ENCODE results near the gene TSTD2. TPM values are rescaled to one million over a fixed set of nuclear protein-coding genes. Genes with fewer than 3 reads are reported as not detected.

Gene TSTD2
- total RNA-seq, 2 experiments from 2014 or later = 11.1 to 12.4 TPM

DNA sequence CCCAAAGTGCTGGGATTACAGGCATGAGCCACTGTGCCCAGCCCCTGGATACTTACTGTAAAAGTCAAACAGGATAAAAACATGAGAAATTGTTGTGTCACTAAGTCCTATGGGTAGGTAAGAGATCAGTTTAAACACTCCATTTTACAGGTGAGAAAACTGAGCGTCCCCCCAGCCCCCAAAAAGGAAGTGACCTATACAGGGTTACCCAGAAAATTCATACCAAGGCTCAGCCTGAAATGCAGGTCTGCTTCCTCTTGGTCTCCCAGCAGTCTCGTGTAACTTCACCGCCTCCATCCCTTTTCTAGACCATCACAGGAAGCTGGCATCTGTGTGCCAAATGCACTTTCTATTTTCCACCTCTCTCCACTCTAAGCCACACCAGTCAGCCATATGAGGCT is 74.5 kb downstream of the TSTD2 start:
- DNase-seq = no peak
- intact Hi-C loops (cut with micrococcal nuclease) = no loop called here
- Mint-ChIP-seq H3K4me3 (no peak overlapping the region), H3K9me3 (no peaks in the 10 kb centered on the region), H3K27ac (no peak overlapping the region), H3K27me3 (ENCODE audit: low read depth) (peaks cover 11% of the 10 kb centered on the region), H3K4me1 (ENCODE audit: low read depth) (peaks cover 8% of the 10 kb centered on the region), H3K36me3 (ENCODE audit: low read depth) (no peaks in the 10 kb centered on the region)
- CTCF ChIA-PET = interaction anchor here (0.6 to 1.7 kb wide), 2 partner anchors 40 to 140 kb away, joined by 3 to 4 read pairs; no protein-coding TSS in a partner anchor

DNA sequence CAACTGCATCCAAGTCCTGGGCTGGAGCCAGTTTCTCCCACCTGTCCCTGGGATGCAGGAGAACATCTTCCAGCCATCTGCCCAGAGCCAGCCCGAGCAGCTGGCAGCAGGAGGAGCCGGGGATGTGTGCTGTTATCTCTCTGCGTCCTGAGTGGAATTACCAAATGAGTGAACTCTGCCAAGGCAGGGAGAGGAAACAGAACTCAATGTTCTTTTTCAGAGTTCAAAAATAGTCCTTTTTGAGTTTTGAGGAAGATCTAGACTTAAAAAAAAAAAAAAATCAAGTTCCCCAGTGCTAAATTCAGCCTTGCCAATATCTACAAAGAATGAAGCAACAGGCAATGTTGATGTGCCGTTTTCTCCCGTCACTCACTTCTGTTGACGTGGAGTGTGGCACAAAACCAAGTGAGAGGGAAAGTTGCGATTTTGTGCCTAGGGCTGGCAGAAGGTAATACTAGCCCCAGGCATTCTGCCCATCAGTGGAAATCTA is 75.5 kb downstream of the TSTD2 start:
- peaks cover 11% of the 10 kb centered on the region for H3K27me3 Mint-ChIP-seq (ENCODE audit: low read depth)
- no peak overlapping the region for H3K27ac Mint-ChIP-seq
- H3K4me1 Mint-ChIP-seq (ENCODE audit: low read depth) = peaks cover 8% of the 10 kb centered on the region
- no peaks in the 10 kb centered on the region for H3K9me3 Mint-ChIP-seq
- no peak overlapping the region for H3K4me3 Mint-ChIP-seq
- DNase-seq = no peak
- H3K36me3 Mint-ChIP-seq (ENCODE audit: low read depth) = no peaks in the 10 kb centered on the region
- CTCF ChIA-PET = interaction anchor here (0.6 to 1.7 kb wide), 2 partner anchors 41 to 57 kb away, joined by 3 to 4 read pairs; no protein-coding TSS in a partner anchor
- intact Hi-C loops (cut with micrococcal nuclease) = no loop called here

DNA sequence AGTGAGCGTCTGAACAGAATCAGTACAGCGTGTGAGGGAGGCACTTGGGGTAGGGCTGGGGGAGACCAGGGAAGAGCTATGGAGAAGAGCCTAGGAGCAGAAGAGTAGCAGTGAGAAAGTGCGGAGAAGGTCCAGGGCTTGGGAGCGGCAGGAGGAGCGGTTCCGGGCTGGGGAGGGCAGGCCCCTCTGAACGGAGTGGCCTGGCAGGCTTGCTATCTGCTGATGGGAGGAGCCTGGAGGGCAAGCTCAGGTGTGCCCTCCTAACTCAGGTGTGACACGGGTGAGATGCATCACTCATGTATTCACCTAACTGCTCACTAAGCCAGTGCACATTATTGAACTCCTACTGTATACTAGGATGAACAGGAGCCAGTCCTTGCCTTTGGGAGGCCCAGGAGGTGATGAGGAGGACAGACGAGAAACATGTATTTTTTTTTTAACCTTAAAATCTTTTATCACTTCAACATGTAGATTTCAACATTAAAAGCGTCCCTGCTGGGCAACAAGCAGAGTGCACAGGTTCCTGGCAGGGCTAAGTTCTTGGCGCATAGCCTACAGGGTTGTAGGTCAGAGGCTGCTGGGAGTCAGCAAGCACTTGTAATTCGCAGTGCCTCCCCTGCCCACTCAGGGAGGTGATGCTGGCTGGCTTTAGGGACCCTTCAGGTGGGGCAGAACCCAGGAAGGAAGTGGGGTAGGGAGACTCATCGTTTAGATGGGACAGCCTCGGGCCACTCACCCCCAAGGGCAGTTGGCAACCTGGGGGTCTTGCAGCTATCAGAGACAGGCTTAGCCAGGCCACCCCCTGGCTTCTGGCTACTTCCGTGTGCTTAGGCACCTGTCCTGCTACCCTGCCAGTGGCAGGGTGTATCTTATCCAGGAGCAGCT is 76.2 kb downstream of the TSTD2 start:
- CTCF ChIA-PET = interaction anchor here (0.7 kb wide), 1 partner anchor 42 kb away, joined by 3 read pairs; no protein-coding TSS in a partner anchor
- H3K27ac Mint-ChIP-seq = no peak overlapping the region
- H3K27me3 Mint-ChIP-seq (ENCODE audit: low read depth) = peaks cover 13% of the 10 kb centered on the region
- intact Hi-C loops (cut with micrococcal nuclease) = no loop called here
- H3K4me1 Mint-ChIP-seq (ENCODE audit: low read depth) = peaks cover 8% of the 10 kb centered on the region
- H3K9me3 Mint-ChIP-seq = no peaks in the 10 kb centered on the region
- no peaks in the 10 kb centered on the region for H3K36me3 Mint-ChIP-seq (ENCODE audit: low read depth)
- DNase-seq = no peak
- H3K4me3 Mint-ChIP-seq = no peak overlapping the region

DNA sequence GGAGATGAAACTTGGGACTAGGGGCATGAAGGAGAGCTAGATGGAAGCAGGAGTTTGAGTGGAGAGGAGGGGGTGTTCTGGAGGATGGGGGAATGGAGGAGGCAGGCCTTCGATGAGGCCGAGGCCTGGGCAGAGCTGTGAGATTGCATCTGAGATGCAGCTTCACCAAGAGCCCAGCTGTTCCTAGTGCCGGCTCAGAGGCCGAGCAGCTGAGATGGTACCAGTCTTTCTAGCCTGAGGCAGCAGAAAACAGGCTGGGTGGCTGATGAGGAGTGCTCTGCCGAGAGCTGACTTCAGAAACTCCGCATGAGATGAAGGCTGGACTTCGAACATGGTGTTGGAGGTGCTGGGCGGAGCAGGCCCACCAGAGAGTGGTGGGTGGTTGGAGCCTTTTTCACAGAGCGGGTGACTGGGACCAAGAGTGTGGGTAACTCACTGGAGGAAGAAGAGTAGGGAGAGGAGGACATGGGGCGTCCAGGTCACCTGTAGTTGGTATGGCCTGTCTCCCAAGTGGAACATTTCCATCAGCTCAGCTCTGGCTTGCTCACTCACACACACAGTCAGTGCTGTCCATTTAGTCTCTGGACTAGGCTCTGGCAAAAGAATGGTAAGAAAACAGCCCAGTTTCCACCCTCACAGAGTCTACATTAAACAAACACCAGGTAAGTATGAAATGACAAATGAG is 77.0 kb downstream of the TSTD2 start:
- intact Hi-C loops (cut with micrococcal nuclease) = no loop called here
- no peaks in the 10 kb centered on the region for H3K36me3 Mint-ChIP-seq (ENCODE audit: low read depth)
- no peak overlapping the region for H3K4me3 Mint-ChIP-seq
- H3K9me3 Mint-ChIP-seq = no peaks in the 10 kb centered on the region
- peaks cover 18% of the 10 kb centered on the region for H3K27me3 Mint-ChIP-seq (ENCODE audit: low read depth)
- no peak for DNase-seq
- CTCF ChIA-PET = no interaction called here
- H3K4me1 Mint-ChIP-seq (ENCODE audit: low read depth) = peaks cover 8% of the 10 kb centered on the region
- no peak overlapping the region for H3K27ac Mint-ChIP-seq

DNA sequence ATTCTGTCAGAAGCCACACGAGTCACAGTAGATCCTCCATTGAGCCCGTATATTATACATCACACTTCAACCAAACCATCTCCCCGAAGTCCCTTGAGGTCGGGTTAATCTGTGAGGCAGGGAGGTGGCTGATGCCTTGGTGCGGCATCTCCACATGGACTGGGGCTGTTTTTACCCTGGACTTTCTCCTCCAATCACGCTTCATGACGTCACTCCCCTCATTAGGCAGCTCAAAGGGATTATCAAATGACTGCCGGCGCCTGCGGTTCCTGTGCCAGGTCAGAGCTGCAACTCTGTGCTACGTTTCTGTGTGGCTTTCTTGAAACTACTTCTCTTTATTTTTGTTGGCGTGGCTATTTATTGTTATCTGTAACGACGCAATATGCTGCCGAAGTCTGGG is 78.0 kb downstream of the TSTD2 start:
- H3K9me3 Mint-ChIP-seq = no peaks in the 10 kb centered on the region
- intact Hi-C loops (cut with micrococcal nuclease) = no loop called here
- H3K27ac Mint-ChIP-seq = no peak overlapping the region
- DNase-seq = no peak
- peaks cover 18% of the 10 kb centered on the region for H3K27me3 Mint-ChIP-seq (ENCODE audit: low read depth)
- no peaks in the 10 kb centered on the region for H3K36me3 Mint-ChIP-seq (ENCODE audit: low read depth)
- CTCF ChIA-PET = interaction anchor here (0.7 kb wide), 1 partner anchor 47 kb away, joined by 3 read pairs; no protein-coding TSS in a partner anchor
- no peak overlapping the region for H3K4me3 Mint-ChIP-seq
- H3K4me1 Mint-ChIP-seq (ENCODE audit: low read depth) = peaks cover 8% of the 10 kb centered on the region

DNA sequence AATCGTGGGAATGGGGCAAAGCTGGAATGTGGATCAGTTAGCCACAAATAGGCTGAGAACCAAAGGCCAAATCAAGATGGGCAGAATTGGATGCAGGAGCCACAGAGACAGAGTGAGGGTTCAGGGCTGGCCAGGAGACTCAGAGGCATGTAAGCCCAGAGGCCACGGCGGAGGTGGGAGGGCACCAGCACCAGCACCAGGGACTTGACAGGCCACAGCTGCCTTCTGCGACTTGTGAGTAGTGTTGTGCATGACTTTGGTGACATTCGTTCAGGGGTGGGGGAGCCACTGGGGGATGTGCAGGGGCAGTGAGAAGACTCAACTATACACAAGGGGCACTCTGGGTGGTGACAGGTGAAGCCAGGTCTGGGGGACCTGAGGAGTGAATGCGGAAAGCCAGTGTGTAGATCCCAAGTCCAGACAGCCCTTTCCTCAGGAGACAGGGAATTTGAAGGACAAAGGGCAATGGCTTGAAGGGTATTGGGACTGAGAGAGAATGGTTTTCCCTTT is 78.5 kb downstream of the TSTD2 start:
- H3K27me3 Mint-ChIP-seq (ENCODE audit: low read depth) = peaks cover 15% of the 10 kb centered on the region
- no peak overlapping the region for H3K4me3 Mint-ChIP-seq
- H3K36me3 Mint-ChIP-seq (ENCODE audit: low read depth) = no peaks in the 10 kb centered on the region
- CTCF ChIA-PET = interaction anchor here (0.7 kb wide), 1 partner anchor 46 kb away, joined by 3 read pairs; no protein-coding TSS in a partner anchor
- intact Hi-C loops (cut with micrococcal nuclease) = no loop called here
- H3K4me1 Mint-ChIP-seq (ENCODE audit: low read depth) = peaks cover 6% of the 10 kb centered on the region
- no peaks in the 10 kb centered on the region for H3K9me3 Mint-ChIP-seq
- no peak overlapping the region for H3K27ac Mint-ChIP-seq
- no peak for DNase-seq

DNA sequence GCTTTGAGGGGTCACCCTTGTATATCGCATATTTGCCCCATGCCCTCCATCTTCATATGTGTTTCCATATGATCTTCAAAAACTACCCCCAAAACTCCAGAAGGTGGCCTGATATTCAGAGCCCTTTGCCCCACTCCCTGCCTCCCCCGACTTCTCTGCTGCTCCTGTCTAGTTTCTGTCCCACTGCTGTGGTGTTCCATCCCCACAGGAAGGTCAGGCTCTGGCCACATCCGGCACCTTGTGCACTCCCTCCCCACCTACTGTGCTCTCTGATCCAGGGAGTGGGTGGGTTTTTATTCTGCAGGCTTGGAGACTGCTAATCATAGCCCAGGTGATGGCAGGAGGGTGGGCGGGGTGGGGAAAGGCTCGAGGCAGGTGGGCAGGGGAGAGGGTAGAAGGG is 79.3 kb downstream of the TSTD2 start:
- no peak overlapping the region for H3K27ac Mint-ChIP-seq
- CTCF ChIA-PET = no interaction called here
- peaks cover 15% of the 10 kb centered on the region for H3K27me3 Mint-ChIP-seq (ENCODE audit: low read depth)
- no peak overlapping the region for H3K4me3 Mint-ChIP-seq
- H3K36me3 Mint-ChIP-seq (ENCODE audit: low read depth) = no peaks in the 10 kb centered on the region
- H3K9me3 Mint-ChIP-seq = no peaks in the 10 kb centered on the region
- intact Hi-C loops (cut with micrococcal nuclease) = no loop called here
- peaks cover 2% of the 10 kb centered on the region for H3K4me1 Mint-ChIP-seq (ENCODE audit: low read depth)
- no peak for DNase-seq

DNA sequence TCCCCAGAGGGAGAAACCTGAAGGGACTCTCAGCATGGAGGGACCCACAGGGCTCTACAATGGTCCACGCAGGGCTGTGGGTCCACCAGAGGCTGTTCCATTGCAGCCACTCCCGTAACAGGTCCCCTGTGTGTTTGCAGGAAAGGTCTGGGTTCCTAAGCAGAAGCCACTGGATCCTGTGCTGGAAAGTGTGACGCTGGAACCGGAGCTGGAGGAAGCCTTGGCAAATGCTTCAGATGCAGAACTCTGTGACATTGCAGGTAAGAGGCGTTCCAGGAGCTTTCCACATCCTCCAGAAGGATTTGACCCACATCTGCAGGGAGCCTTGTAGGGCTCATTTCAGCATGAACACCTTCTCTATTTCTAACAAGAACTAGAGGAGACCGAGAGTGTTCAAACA is 80.0 kb downstream of the TSTD2 start:
- H3K4me1 Mint-ChIP-seq (ENCODE audit: low read depth) = no peaks in the 10 kb centered on the region
- no peak overlapping the region for H3K27ac Mint-ChIP-seq
- no peak for DNase-seq
- no peaks in the 10 kb centered on the region for H3K9me3 Mint-ChIP-seq
- CTCF ChIA-PET = no interaction called here
- intact Hi-C loops (cut with micrococcal nuclease) = no loop called here
- H3K27me3 Mint-ChIP-seq (ENCODE audit: low read depth) = peaks cover 15% of the 10 kb centered on the region
- no peaks in the 10 kb centered on the region for H3K36me3 Mint-ChIP-seq (ENCODE audit: low read depth)
- no peak overlapping the region for H3K4me3 Mint-ChIP-seq

DNA sequence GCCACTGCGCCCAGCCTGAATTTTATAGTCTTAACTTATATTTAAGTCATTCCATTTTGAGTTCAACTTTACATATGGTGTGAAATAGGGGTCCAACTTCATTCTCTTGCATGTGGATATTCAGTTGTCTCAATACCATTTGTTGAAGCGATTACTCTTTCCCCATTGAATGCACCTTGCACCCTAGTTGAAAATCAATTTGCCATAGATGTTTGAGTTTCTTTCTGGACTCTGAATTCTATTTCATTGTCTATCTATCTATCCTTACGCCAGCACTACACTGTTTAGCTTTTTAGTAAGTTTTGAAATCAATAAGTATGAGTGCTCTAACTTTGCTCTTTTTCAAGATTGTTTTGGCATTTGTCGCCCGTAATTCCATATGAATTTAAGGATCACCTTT is 81.9 kb downstream of the TSTD2 start:
- intact Hi-C loops (cut with micrococcal nuclease) = no loop called here
- CTCF ChIA-PET = no interaction called here
- H3K27ac Mint-ChIP-seq = no peak overlapping the region
- no peaks in the 10 kb centered on the region for H3K36me3 Mint-ChIP-seq (ENCODE audit: low read depth)
- no peak overlapping the region for H3K4me3 Mint-ChIP-seq
- DNase-seq = no peak
- H3K4me1 Mint-ChIP-seq (ENCODE audit: low read depth) = no peaks in the 10 kb centered on the region
- no peaks in the 10 kb centered on the region for H3K9me3 Mint-ChIP-seq
- H3K27me3 Mint-ChIP-seq (ENCODE audit: low read depth) = peaks cover 11% of the 10 kb centered on the region

DNA sequence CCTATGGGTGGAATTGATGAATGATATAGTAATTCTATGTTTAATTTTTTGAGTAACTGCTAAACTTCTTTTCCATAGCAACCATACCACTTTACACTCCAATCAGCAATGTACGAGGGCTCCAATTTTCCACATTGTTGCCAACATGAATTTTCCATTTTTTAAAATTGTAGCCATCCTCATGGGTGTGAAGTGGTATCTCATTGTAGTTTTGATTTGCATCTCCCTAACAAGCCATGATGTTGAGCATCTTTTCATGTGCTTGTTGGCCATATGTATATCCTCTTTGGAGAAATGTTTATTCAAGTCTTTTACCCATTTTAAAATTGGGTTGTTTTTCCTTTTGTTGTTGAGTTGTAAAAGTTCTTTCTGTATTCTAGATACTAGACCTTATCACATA is 82.8 kb downstream of the TSTD2 start:
- no peak overlapping the region for H3K27ac Mint-ChIP-seq

More for the DNA sequence above, 82.8 kb downstream of the TSTD2 start:
- no peak for DNase-seq
- Mint-ChIP-seq H3K27me3 (ENCODE audit: low read depth) (peaks cover 11% of the 10 kb centered on the region), H3K9me3 (no peaks in the 10 kb centered on the region), H3K4me1 (ENCODE audit: low read depth) (no peaks in the 10 kb centered on the region), H3K36me3 (ENCODE audit: low read depth) (no peaks in the 10 kb centered on the region), H3K4me3 (no peak overlapping the region)
- CTCF ChIA-PET = no interaction called here
- intact Hi-C loops (cut with micrococcal nuclease) = no loop called here

All from activated naive CD4-positive, alpha-beta T cell treated with anti-CD3 and anti-CD28 coated beads for 36 hours (primary cell).